DND-41 (cell line): ENCODE results near the gene SNRPA1.

Experiments used
- CTCF ChIP-seq: IDR thresholded peaks from 2 replicates; pipeline ENCODE4 v1.5.1; 2012; ENCODE audit warnings: borderline replicate concordance, low read length, moderate library complexity, mild to moderate bottlenecking; ENCODE audit not compliant: poor library complexity, severe bottlenecking; ENCODE audit errors: extremely low read depth
- EZH2 ChIP-seq: IDR thresholded peaks from 3 replicates; pipeline ENCODE4 v1.6.1; 2012; ENCODE audit warnings: borderline replicate concordance, low read depth, mild to moderate bottlenecking, moderate library complexity, low read length, inconsistent platforms; ENCODE audit not compliant: severe bottlenecking

- TF ChIP-seq CTCF (no peak), EZH2 (no peak)
Measured at GRCh38 chr15:101332061-101332467, 37.0 kb upstream of the SNRPA1 start.
